HepG2 (cell line): Measurements from ENCODE around the gene IRS1. TPM values are rescaled to one million over a fixed set of nuclear protein-coding genes. Genes with fewer than 3 reads are reported as not detected.

Source experiments
- ERF ChIP-seq: IDR thresholded peaks from 2 replicates; pipeline ENCODE4 v1.6.1; 2018; ENCODE audit warnings: missing biosample characterization, missing genetic modification reagents
- FOXK2 ChIP-seq: fragments of 450-650 bp; IDR thresholded peaks from 2 replicates; pipeline ENCODE4 v1.6.1; 2016
- FOXM1 ChIP-seq: sonication (generic); formaldehyde crosslinking; IDR thresholded peaks from 2 replicates; pipeline ENCODE4 v1.5.0; 2020; ENCODE audit warnings: missing genetic modification reagents
- KDM2A ChIP-seq: sonication (generic); formaldehyde crosslinking; IDR thresholded peaks from 2 replicates; pipeline ENCODE4 v1.4.0; 2020; ENCODE audit warnings: low read depth, missing genetic modification reagents, borderline replicate concordance
- KDM5B ChIP-seq: sonication (generic); formaldehyde crosslinking; IDR thresholded peaks from 2 replicates; pipeline ENCODE4 v1.4.0; 2020; ENCODE audit warnings: missing genetic modification reagents, mild to moderate bottlenecking, borderline replicate concordance
- PHF5A ChIP-seq: IDR thresholded peaks from one replicate; pipeline ENCODE4 v1.6.1; 2018; ENCODE audit warnings: low read depth, missing genetic modification reagents; ENCODE audit not compliant: unreplicated experiment
- PHF8 ChIP-seq: sonication (generic); formaldehyde crosslinking; IDR thresholded peaks from 2 replicates; pipeline ENCODE4 v1.5.0; 2020; ENCODE audit warnings: missing genetic modification reagents
- RBFOX2 ChIP-seq: fragments of 200-400 bp; formaldehyde crosslinking; IDR thresholded peaks from 2 replicates; pipeline ENCODE4 v1.6.1; 2017; ENCODE audit warnings: low read depth, mild to moderate bottlenecking, low read length
- RORA ChIP-seq: sonication (generic); formaldehyde crosslinking; IDR thresholded peaks from 2 replicates; pipeline ENCODE4 v1.5.0; 2020; ENCODE audit warnings: mild to moderate bottlenecking, missing genetic modification reagents, moderate library complexity
- RXRB ChIP-seq: IDR thresholded peaks from 2 replicates; pipeline ENCODE4 v1.6.1; 2016; ENCODE audit warnings: borderline replicate concordance, missing genetic modification reagents, missing compliant biosample characterization
- SKI ChIP-seq: fragments of 450-650 bp; IDR thresholded peaks from one replicate; pipeline ENCODE4 v1.6.1; 2018; ENCODE audit warnings: mild to moderate bottlenecking; ENCODE audit not compliant: partially characterized antibody
- ZNF230 ChIP-seq: sonication (generic); formaldehyde crosslinking; IDR thresholded peaks from 2 replicates; pipeline ENCODE4 v1.4.0; 2020; ENCODE audit warnings: mild to moderate bottlenecking, missing genetic modification reagents
- ZNF329 ChIP-seq: sonication (generic); formaldehyde crosslinking; IDR thresholded peaks from 2 replicates; pipeline ENCODE4 v1.9.0; 2021; ENCODE audit warnings: low read depth, mild to moderate bottlenecking, missing genetic modification reagents
- ZNF788 ChIP-seq: sonication (generic); formaldehyde crosslinking; IDR thresholded peaks from 2 replicates; pipeline ENCODE4 v1.5.0; 2020; ENCODE audit warnings: mild to moderate bottlenecking, missing genetic modification reagents, borderline replicate concordance
- ZSCAN21 ChIP-seq: sonication (generic); formaldehyde crosslinking; IDR thresholded peaks from 2 replicates; pipeline ENCODE4 v1.8.0; 2022; ENCODE audit warnings: mild to moderate bottlenecking, missing genetic modification reagents, moderate library complexity, borderline replicate concordance
- polyA plus RNA-seq, 8 experiments: library from polyadenylated mRNA; depleted of rRNA in 3 of 8; stranded (reverse) in 7 of 8; unstranded in 1 of 8; fragments of >200 nt; fragmentation: Illumina TruSeq in 4 of 8; extraction: Trizol in 4 of 8; gene quantifications; 2 replicates each; pipeline versions ENCODE4 v1.2.1 to v1.2.3, GENCODE V29; 2011 to 2016; ENCODE audit warnings: low read depth in 4 of 8, missing spikeins in 1 of 8, mixed read lengths in 1 of 8; ENCODE audit not compliant: insufficient read depth in 1 of 8
- total RNA-seq, 5 experiments: library from RNA; depleted of rRNA; stranded (reverse); fragments of >200 nt; fragmentation: Illumina TruSeq; extraction: Trizol; gene quantifications; 2 replicates each; pipeline ENCODE4 v1.2.3, GENCODE V29; 2016; ENCODE audit warnings: low read depth in 1 of 5
- TF ChIP-seq, protein P1 (sequence below): sonication (generic); formaldehyde crosslinking; IDR thresholded peaks from 2 replicates; pipeline ENCODE4 v1.5.0; 2020; ENCODE audit warnings: mild to moderate bottlenecking, missing genetic modification reagents, borderline replicate concordance
- TF ChIP-seq, protein P2 (sequence below): sonication (generic); formaldehyde crosslinking; IDR thresholded peaks from 2 replicates; pipeline ENCODE4 v1.4.0; 2020; ENCODE audit warnings: mild to moderate bottlenecking, missing genetic modification reagents
- TF ChIP-seq, protein P3 (sequence below): sonication (generic); formaldehyde crosslinking; IDR thresholded peaks from 2 replicates; pipeline ENCODE4 v1.5.0; 2020; ENCODE audit warnings: missing genetic modification reagents
- TF ChIP-seq, protein P4 (sequence below): IDR thresholded peaks from 2 replicates; pipeline ENCODE4 v1.6.1; 2016; ENCODE audit warnings: control low read depth

IRS1 gene
- total and polyA plus RNA-seq, 2 of the 13 experiments (the other 11 are each of a cell fraction or from before 2014, with no cell fraction given), result 8.7 to 9.0 TPM

DNA sequence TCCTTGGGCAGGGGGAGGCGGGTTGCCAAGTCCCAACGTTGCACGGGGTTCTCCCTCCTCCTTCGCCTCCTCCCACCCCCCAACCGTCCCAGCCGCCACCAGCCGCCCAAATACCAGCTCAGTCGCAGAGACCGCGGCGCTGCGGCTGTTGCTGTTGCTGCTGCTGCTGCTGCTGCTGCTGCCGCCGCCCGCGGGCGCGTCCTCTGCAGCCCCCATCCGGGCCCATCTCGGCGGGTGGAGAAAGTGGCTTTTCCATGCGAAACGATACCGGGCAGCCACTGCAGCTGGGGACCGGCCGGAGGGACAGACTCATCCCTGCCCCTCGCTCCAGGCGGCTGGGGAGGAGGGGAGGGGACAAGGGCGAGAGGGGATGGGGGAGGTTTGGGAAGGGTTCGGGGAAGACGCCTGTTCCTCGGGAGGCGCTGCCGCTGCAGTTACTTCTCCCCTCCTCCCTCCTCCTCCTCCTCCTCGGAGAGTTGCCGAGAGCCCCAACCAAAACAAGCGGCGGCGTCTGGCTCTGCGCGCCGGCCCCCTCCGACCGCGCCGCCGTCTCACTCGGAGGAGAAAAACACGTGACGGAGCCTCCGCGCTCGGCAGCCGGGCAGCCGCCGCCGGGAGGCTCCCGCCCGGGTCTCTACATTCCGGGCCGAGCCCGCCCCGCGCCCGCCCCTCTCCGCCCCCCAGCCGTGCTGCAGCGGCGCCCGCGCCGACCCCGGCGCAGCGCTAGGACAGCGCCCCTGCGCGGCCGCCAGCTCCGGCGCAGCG is at the start of gene IRS1 (continued):
- TF ChIP-seq, protein P1, sequence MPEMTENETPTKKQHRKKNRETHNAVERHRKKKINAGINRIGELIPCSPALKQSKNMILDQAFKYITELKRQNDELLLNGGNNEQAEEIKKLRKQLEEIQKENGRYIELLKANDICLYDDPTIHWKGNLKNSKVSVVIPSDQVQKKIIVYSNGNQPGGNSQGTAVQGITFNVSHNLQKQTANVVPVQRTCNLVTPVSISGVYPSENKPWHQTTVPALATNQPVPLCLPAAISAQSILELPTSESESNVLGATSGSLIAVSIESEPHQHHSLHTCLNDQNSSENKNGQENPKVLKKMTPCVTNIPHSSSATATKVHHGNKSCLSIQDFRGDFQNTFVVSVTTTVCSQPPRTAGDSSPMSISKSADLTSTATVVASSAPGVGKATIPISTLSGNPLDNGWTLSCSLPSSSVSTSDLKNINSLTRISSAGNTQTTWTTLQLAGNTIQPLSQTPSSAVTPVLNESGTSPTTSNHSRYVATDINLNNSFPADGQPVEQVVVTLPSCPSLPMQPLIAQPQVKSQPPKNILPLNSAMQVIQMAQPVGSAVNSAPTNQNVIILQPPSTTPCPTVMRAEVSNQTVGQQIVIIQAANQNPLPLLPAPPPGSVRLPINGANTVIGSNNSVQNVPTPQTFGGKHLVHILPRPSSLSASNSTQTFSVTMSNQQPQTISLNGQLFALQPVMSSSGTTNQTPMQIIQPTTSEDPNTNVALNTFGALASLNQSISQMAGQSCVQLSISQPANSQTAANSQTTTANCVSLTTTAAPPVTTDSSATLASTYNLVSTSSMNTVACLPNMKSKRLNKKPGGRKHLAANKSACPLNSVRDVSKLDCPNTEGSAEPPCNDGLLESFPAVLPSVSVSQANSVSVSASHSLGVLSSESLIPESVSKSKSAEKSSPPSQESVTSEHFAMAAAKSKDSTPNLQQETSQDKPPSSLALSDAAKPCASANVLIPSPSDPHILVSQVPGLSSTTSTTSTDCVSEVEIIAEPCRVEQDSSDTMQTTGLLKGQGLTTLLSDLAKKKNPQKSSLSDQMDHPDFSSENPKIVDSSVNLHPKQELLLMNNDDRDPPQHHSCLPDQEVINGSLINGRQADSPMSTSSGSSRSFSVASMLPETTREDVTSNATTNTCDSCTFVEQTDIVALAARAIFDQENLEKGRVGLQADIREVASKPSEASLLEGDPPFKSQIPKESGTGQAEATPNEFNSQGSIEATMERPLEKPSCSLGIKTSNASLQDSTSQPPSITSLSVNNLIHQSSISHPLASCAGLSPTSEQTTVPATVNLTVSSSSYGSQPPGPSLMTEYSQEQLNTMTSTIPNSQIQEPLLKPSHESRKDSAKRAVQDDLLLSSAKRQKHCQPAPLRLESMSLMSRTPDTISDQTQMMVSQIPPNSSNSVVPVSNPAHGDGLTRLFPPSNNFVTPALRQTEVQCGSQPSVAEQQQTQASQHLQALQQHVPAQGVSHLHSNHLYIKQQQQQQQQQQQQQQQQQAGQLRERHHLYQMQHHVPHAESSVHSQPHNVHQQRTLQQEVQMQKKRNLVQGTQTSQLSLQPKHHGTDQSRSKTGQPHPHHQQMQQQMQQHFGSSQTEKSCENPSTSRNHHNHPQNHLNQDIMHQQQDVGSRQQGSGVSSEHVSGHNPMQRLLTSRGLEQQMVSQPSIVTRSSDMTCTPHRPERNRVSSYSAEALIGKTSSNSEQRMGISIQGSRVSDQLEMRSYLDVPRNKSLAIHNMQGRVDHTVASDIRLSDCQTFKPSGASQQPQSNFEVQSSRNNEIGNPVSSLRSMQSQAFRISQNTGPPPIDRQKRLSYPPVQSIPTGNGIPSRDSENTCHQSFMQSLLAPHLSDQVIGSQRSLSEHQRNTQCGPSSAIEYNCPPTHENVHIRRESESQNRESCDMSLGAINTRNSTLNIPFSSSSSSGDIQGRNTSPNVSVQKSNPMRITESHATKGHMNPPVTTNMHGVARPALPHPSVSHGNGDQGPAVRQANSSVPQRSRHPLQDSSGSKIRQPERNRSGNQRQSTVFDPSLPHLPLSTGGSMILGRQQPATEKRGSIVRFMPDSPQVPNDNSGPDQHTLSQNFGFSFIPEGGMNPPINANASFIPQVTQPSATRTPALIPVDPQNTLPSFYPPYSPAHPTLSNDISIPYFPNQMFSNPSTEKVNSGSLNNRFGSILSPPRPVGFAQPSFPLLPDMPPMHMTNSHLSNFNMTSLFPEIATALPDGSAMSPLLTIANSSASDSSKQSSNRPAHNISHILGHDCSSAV, result no peak
- TF ChIP-seq PHF5A, result no peak
- TF ChIP-seq ZSCAN21, result no peak; the same call in 1 of the 2 replicates
- peak; percentile 63 for TF ChIP-seq RBFOX2
- TF ChIP-seq SKI, result peak; percentile 72
- TF ChIP-seq, protein P2, sequence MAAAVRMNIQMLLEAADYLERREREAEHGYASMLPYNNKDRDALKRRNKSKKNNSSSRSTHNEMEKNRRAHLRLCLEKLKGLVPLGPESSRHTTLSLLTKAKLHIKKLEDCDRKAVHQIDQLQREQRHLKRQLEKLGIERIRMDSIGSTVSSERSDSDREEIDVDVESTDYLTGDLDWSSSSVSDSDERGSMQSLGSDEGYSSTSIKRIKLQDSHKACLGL (CRISPR knock-in tag), result peak; percentile 43
- TF ChIP-seq ZNF788 (CRISPR knock-in tag), result 0 out of 2 replicates have a peak, but pooled peaks have one; percentile 1
- TF ChIP-seq ZNF329 (CRISPR knock-in tag), result no peak
- TF ChIP-seq ZNF230 (CRISPR knock-in tag), result 0 out of 2 replicates have a peak, but pooled peaks have one; percentile 22
- TF ChIP-seq PHF8 (CRISPR knock-in tag), result peak; percentile 34; the same call in 1 of the 2 replicates
- no peak for TF ChIP-seq FOXM1 (CRISPR knock-in tag)
- no peak for TF ChIP-seq RORA (CRISPR knock-in tag)
- TF ChIP-seq, protein P3, sequence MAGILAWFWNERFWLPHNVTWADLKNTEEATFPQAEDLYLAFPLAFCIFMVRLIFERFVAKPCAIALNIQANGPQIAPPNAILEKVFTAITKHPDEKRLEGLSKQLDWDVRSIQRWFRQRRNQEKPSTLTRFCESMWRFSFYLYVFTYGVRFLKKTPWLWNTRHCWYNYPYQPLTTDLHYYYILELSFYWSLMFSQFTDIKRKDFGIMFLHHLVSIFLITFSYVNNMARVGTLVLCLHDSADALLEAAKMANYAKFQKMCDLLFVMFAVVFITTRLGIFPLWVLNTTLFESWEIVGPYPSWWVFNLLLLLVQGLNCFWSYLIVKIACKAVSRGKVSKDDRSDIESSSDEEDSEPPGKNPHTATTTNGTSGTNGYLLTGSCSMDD, result no peak
- peak; percentile 59; the same call in 1 of the 2 replicates for TF ChIP-seq KDM2A
- TF ChIP-seq ERF, result peak; percentile 41; the same call in 1 of the 2 replicates
- TF ChIP-seq RXRB, result 0 out of 2 replicates have a peak, but pooled peaks have one; percentile 18
- TF ChIP-seq FOXK2, result no peak
- TF ChIP-seq, protein P4, sequence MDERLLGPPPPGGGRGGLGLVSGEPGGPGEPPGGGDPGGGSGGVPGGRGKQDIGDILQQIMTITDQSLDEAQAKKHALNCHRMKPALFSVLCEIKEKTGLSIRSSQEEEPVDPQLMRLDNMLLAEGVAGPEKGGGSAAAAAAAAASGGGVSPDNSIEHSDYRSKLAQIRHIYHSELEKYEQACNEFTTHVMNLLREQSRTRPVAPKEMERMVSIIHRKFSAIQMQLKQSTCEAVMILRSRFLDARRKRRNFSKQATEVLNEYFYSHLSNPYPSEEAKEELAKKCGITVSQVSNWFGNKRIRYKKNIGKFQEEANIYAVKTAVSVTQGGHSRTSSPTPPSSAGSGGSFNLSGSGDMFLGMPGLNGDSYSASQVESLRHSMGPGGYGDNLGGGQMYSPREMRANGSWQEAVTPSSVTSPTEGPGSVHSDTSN (CRISPR knock-in tag), result no peak
- no peak for TF ChIP-seq KDM5B (CRISPR knock-in tag)
